Measurements from ENCODE around the gene RHEB.

RHEB gene

DNA sequence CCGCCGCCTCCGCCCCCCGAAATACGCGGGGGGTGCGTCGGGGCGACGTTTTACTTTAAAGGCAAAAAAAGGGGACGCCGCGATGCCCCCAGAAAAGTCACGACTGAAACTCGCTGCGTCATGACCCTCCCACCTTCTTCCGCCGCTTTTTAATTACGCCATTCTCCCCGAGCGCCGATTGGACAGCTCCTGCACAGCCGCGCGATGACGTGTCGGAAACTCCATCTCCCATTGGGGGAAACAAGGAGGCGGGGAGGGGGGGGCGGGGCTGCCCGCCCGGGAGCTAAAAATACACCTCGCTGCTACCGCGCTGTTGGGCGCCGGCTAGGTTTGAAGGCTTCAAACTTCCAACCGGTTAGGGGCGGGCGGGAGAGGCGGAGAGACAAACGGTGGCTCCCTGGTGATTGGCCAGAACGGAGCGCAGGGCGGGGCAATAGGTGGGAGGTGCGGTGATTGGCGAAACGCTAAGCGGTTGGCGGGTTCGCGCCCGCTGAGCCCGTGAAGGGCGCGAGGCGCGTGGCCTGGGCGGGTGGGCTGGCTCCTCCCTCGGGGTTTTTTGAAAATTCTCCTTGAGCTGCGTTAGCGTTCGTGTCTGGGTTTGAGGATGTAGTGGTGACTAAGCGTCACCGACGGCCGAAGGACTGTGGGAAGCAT is at the start of gene RHEB:
Gene RHEB, minus strand, starts transcription at position 131 of the 654 bp plus-strand sequence. CDS start 384 bp downstream, outside the sequence.
- 0 out of 2 replicates have a peak, but pooled peaks cover 2% of the 10 kb centered on the region for H3F3A ChIP-seq (ENCODE audit: control insufficient read depth, insufficient read depth)
- H4K20me1 ChIP-seq (ENCODE audit: control insufficient read depth, insufficient read depth, low read depth, low read length), result peaks cover 33% of the 10 kb centered on the region
- H3K27me3 ChIP-seq (ENCODE audit: control insufficient read depth, low read length), result peaks cover 5% of the 10 kb centered on the region; the same call in 1 of the 2 replicates
- peak within 1 kb of the TSS; percentile 80 for H3K27ac ChIP-seq (ENCODE audit: low read depth, low read length)
- H3K79me2 ChIP-seq (ENCODE audit: control insufficient read depth, low read length), result peaks cover 44% of the 10 kb centered on the region
- H3K4me3 ChIP-seq (ENCODE audit: low read length), result peak within 1 kb of the TSS; percentile 93
- peaks cover 8% of the 10 kb centered on the region for H3K9me3 ChIP-seq (ENCODE audit: control insufficient read depth, insufficient read depth, low read length)
- peaks cover 25% of the 10 kb centered on the region for H3K4me1 ChIP-seq (ENCODE audit: control insufficient read depth, low read length)
- TF ChIP-seq, protein P1, sequence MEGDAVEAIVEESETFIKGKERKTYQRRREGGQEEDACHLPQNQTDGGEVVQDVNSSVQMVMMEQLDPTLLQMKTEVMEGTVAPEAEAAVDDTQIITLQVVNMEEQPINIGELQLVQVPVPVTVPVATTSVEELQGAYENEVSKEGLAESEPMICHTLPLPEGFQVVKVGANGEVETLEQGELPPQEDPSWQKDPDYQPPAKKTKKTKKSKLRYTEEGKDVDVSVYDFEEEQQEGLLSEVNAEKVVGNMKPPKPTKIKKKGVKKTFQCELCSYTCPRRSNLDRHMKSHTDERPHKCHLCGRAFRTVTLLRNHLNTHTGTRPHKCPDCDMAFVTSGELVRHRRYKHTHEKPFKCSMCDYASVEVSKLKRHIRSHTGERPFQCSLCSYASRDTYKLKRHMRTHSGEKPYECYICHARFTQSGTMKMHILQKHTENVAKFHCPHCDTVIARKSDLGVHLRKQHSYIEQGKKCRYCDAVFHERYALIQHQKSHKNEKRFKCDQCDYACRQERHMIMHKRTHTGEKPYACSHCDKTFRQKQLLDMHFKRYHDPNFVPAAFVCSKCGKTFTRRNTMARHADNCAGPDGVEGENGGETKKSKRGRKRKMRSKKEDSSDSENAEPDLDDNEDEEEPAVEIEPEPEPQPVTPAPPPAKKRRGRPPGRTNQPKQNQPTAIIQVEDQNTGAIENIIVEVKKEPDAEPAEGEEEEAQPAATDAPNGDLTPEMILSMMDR (IDR thresholded peaks at IDR 0.05; ENCODE audit: low read depth, low read length, poor library complexity, severe bottlenecking), result no peak
- TF ChIP-seq EZH2phosphoT487 (IDR thresholded peaks at IDR 0.05; ENCODE audit: borderline replicate concordance, low read length), result no peak
- H3K9me2 ChIP-seq (replicated peaks; ENCODE audit: control insufficient read depth, low read length), result no peaks in the 10 kb centered on the region
- H3K36me3 ChIP-seq (ENCODE audit: control insufficient read depth, low read length), result peaks cover 34% of the 10 kb centered on the region
- peak within 1 kb of the TSS; percentile 83 for H3K4me2 ChIP-seq (ENCODE audit: low read length)

- Histone ChIP-seq H3K27me3 (ENCODE audit: control insufficient read depth, low read length) (peaks cover 4% of the 10 kb centered on the region; the same call in 1 of the 2 replicates), H3K9me3 (ENCODE audit: control insufficient read depth, insufficient read depth, low read length) (no peaks in the 10 kb centered on the region), H3K4me2 (ENCODE audit: low read length) (no peak overlapping the region), H3K79me2 (ENCODE audit: control insufficient read depth, low read length) (no peaks in the 10 kb centered on the region), H3F3A (ENCODE audit: control insufficient read depth, insufficient read depth) (no peaks in the 10 kb centered on the region), H3K4me1 (ENCODE audit: control insufficient read depth, low read length) (peaks cover 5% of the 10 kb centered on the region; the same call in 1 of the 2 replicates), H4K20me1 (ENCODE audit: control insufficient read depth, insufficient read depth, low read depth, low read length) (no peaks in the 10 kb centered on the region), H3K9me2 (replicated peaks; ENCODE audit: control insufficient read depth, low read length) (no peaks in the 10 kb centered on the region), H3K27ac (ENCODE audit: low read depth, low read length) (no peak overlapping the region), H3K4me3 (ENCODE audit: low read length) (no peak overlapping the region), H3K36me3 (ENCODE audit: control insufficient read depth, low read length) (no peaks in the 10 kb centered on the region)
- TF ChIP-seq, protein P1 (IDR thresholded peaks at IDR 0.05; ENCODE audit: low read depth, low read length, poor library complexity, severe bottlenecking), result no peak
- TF ChIP-seq EZH2phosphoT487 (IDR thresholded peaks at IDR 0.05; ENCODE audit: borderline replicate concordance, low read length), result no peak
Observed at GRCh38 chr7:151566897-151567320, 47.2 kb upstream of the RHEB start.

DNA sequence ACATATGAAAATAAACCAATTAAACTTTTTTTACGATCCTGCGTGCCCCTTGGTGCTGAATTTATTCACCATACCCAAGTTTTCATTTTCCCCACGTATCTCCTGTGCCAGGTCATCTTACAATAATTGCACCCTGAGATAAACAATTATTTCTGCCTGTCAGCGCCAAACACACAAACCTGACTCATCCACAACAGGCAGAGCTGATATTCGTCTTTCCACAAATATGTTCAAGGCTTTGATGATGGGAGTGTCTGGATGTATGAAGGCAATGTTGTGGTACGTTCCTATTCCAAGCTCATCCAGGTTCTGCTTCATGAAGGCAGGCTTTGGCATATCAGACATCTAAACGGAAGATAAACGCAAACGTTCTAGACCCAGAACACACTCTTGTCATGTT is 45.8 kb upstream of the RHEB start:
- Histone ChIP-seq H3K4me1 (ENCODE audit: control insufficient read depth, low read length) (peaks cover 5% of the 10 kb centered on the region; the same call in 1 of the 2 replicates), H4K20me1 (ENCODE audit: control insufficient read depth, insufficient read depth, low read depth, low read length) (no peaks in the 10 kb centered on the region), H3K4me2 (ENCODE audit: low read length) (no peak overlapping the region), H3K4me3 (ENCODE audit: low read length) (no peak overlapping the region), H3F3A (ENCODE audit: control insufficient read depth, insufficient read depth) (no peaks in the 10 kb centered on the region), H3K27me3 (ENCODE audit: control insufficient read depth, low read length) (peaks cover 4% of the 10 kb centered on the region; the same call in 1 of the 2 replicates), H3K36me3 (ENCODE audit: control insufficient read depth, low read length) (no peaks in the 10 kb centered on the region), H3K27ac (ENCODE audit: low read depth, low read length) (no peak overlapping the region), H3K9me2 (replicated peaks; ENCODE audit: control insufficient read depth, low read length) (no peaks in the 10 kb centered on the region), H3K9me3 (ENCODE audit: control insufficient read depth, insufficient read depth, low read length) (no peaks in the 10 kb centered on the region), H3K79me2 (ENCODE audit: control insufficient read depth, low read length) (no peaks in the 10 kb centered on the region)
- TF ChIP-seq, protein P1 (IDR thresholded peaks at IDR 0.05; ENCODE audit: low read depth, low read length, poor library complexity, severe bottlenecking), result no peak
- no peak for TF ChIP-seq EZH2phosphoT487 (IDR thresholded peaks at IDR 0.05; ENCODE audit: borderline replicate concordance, low read length)
